NT2/D1 (cell line): ENCODE measurements around the gene MKLN1.
A peak's percentile ranks its signal among the peaks of the same experiment; 100 is the strongest.

Experiments
- DNase-seq: peaks from one replicate; pipeline ENCODE4 v3.0.0-alpha.2; 2011; ENCODE audit warnings: low read depth, low spot score
- H3K27me3 ChIP-seq: 2 replicates; pipeline ENCODE4 v1.6.0; 2011; ENCODE audit warnings: mild to moderate bottlenecking; ENCODE audit not compliant: insufficient read length, insufficient read depth
- H3K36me3 ChIP-seq: 2 replicates; pipeline ENCODE4 v1.6.1; 2011; ENCODE audit warnings: mild to moderate bottlenecking, low read length, mixed read lengths; ENCODE audit not compliant: insufficient read depth, insufficient read length
- H3K4me1 ChIP-seq: 2 replicates; pipeline ENCODE4 v1.5.1; 2011; ENCODE audit not compliant: insufficient read depth, insufficient read length
- H3K4me3 ChIP-seq: 2 replicates; pipeline ENCODE4 v1.5.1; 2011; ENCODE audit warnings: low read depth; ENCODE audit not compliant: insufficient read length
- H3K9ac ChIP-seq: 2 replicates; pipeline ENCODE4 v1.6.0; 2011; ENCODE audit warnings: low read depth; ENCODE audit not compliant: insufficient read length
- H3K9me3 ChIP-seq: 2 replicates; pipeline ENCODE4 v1.5.1; 2011; ENCODE audit warnings: mild to moderate bottlenecking, low read length; ENCODE audit not compliant: insufficient read depth
- SUZ12 ChIP-seq: IDR thresholded peaks from 2 replicates; pipeline ENCODE4 v1.6.1; 2011; ENCODE audit not compliant: insufficient read length, insufficient read depth; ENCODE audit errors: extremely low read depth
- YY1 ChIP-seq: IDR thresholded peaks from 2 replicates; pipeline ENCODE4 v1.6.1; 2011; ENCODE audit not compliant: insufficient read length, insufficient read depth
- ZNF274 ChIP-seq: IDR thresholded peaks from 2 replicates; pipeline ENCODE4 v1.6.1; 2011; ENCODE audit warnings: mild to moderate bottlenecking, low read depth, low read length

Gene MKLN1

DNA sequence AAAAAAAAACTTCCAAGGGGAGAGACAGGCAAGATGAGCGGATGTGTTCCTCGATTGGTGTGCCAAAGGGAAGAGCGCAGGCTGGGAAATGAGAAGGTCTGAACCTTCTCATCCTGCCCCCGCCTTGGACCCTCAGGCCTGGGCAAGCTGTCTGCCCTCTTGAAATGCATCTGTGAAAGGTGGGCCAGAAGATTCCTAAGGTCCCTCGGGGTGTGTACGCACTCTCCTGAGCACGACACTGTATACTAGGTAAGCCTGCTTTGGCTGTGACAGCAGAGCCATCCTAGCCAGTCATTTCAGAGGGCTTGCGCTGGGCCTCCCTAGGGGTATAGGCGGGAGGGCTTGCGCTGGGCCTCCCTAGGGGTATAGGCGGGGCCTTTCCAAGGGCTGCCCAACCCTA, 201.9 kb downstream of the MKLN1 start:
- Histone ChIP-seq H3K36me3 (peaks cover 40% of the 10 kb centered on the region), H3K27me3 (no peaks in the 10 kb centered on the region), H3K9ac (no peak overlapping the region), H3K4me3 (no peak overlapping the region), H3K4me1 (peaks cover 17% of the 10 kb centered on the region), H3K9me3 (no peaks in the 10 kb centered on the region)
- DNase-seq, result no peak
- TF ChIP-seq ZNF274 (no peak), SUZ12 (no peak), YY1 (no peak)

DNA sequence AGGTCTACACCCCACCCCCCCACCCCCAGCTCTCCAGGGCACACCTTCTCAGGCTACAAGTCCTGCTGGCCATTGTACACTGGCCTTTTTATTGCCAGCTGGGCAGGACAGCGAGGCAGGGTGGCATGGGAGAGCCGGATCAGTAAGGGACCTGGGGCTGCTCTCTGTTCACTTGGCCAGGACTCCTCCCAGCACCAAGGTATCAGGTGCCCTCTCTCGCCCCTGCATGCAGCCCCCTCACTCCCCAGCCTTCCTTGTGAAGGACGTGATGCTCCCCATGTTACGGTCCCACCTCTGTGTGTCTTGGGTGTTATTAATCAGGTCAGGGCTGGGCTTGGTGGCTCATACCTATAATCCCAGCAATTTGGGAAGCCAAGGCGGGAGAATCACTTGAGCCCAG, 202.5 kb downstream of the MKLN1 start:
- Histone ChIP-seq H3K36me3 (peaks cover 42% of the 10 kb centered on the region), H3K4me1 (peaks cover 17% of the 10 kb centered on the region), H3K4me3 (no peak overlapping the region), H3K9ac (no peak overlapping the region), H3K27me3 (no peaks in the 10 kb centered on the region), H3K9me3 (no peaks in the 10 kb centered on the region)
- no peak for DNase-seq
- TF ChIP-seq SUZ12, result no peak
- no peak for TF ChIP-seq ZNF274
- no peak for TF ChIP-seq YY1

DNA sequence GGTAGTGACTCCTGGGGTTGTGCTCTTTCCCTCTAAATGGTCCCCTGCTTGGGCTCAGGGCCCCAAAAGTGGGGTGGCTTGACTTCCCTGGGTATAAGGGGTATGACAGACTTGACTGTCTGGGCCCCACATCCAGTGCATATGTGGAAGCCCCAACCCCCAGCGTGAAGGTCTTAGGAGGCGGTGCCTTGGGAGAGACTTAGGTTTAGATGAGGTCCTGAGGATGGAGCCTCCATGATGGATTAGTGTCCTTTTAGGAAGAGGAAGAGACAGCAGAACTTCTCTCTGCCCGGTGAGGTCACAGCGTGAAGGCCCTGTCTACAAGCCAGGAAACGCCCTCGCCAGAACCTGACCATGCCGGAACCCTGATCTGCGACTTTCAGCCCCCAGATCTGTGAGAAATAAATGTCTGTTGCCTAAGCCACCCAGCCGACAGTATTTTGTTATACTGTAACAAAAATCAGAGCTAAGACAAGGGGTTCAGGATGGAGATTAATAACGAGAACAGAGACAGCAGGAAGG, 205.0 kb downstream of the MKLN1 start:
- Histone ChIP-seq H3K36me3 (peaks cover 61% of the 10 kb centered on the region), H3K4me1 (peaks cover 17% of the 10 kb centered on the region), H3K9ac (no peak overlapping the region), H3K9me3 (no peaks in the 10 kb centered on the region), H3K27me3 (no peaks in the 10 kb centered on the region), H3K4me3 (no peak overlapping the region)
- DNase-seq, result no peak
- TF ChIP-seq ZNF274 (no peak), YY1 (no peak), SUZ12 (no peak)

DNA sequence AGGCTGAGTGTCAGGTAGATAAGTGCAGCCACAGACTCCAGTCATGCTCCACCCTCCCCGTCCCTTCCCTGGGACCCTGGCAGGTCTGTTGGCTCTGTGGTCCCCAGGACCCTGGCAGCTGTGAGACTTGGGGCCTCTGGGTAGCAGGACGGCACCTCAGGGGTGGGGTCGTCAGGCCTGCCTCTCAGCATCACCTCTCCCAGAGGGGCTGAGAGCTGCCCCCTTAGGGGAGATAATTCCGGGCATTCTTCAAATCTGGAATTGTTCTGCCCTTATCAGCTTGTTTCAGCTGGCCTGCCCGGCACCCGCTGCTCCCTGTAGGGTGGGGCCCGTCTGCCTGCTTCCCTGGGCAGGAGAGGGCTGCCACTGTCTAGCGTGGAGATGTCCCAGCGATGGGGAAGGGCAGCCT, 205.5 kb downstream of the MKLN1 start:
- H3K9me3 ChIP-seq, result no peaks in the 10 kb centered on the region
- H3K27me3 ChIP-seq, result no peaks in the 10 kb centered on the region
- no peak for DNase-seq
- peaks cover 22% of the 10 kb centered on the region for H3K4me1 ChIP-seq
- peaks cover 67% of the 10 kb centered on the region for H3K36me3 ChIP-seq
- H3K4me3 ChIP-seq, result no peak overlapping the region
- peak overlapping the region; percentile 36 for H3K9ac ChIP-seq
- TF ChIP-seq YY1 (no peak), ZNF274 (no peak), SUZ12 (no peak)

DNA sequence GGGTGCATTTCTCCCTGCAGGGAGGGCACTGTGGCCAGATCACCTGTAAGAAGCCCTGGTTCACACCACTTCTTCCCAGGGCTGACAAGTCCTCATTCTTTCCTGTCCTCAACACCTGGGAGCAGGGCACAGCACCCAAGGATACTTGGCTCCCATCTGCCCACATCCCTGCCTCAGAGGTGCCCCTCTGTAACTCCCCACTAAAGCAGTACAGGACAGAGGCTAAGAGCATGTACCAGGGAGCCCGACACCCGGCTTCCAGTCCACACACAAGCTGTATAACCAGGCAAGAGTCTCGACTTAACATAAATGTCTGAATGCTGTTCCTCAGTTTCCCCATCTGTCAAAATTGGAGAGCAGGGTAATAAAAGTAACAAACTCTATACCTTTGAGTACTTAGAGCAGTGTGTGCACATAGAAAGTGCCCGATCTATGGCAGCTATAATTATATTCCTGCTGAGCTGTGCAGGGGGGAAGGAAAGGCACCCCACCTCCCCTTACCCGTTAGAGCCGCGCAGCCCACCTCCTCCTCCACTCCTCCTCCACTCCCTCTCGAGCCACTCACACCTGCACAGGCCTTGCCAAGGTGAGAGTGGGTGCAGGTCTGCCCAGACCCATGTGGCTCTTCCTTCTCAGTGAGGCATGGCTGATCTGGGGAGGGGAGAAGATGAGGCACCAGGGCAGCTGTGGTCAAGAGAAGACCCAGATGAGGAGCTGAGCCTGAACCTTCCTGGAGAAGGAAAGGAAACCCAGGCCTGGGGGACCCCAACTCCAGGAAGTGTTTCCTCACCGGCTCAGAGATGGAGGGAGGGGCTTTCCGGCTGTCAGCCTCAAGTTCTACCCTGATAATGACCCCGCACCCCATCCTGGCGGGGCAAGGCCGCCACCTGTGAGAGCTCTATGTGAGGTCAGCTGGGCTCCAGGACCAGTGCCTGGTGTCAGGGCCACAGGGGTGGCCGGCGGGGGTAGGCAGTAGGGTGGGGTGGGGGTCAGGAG, 206.2 kb downstream of the MKLN1 start:
- H3K4me3 ChIP-seq, result no peak overlapping the region
- peaks cover 29% of the 10 kb centered on the region for H3K4me1 ChIP-seq
- H3K27me3 ChIP-seq, result no peaks in the 10 kb centered on the region
- no peaks in the 10 kb centered on the region for H3K9me3 ChIP-seq
- no peak for TF ChIP-seq YY1
- TF ChIP-seq ZNF274, result no peak
- TF ChIP-seq SUZ12, result no peak
- H3K9ac ChIP-seq, result peak overlapping the region; percentile 36
- DNase-seq, result no peak
- H3K36me3 ChIP-seq, result peaks cover 68% of the 10 kb centered on the region

DNA sequence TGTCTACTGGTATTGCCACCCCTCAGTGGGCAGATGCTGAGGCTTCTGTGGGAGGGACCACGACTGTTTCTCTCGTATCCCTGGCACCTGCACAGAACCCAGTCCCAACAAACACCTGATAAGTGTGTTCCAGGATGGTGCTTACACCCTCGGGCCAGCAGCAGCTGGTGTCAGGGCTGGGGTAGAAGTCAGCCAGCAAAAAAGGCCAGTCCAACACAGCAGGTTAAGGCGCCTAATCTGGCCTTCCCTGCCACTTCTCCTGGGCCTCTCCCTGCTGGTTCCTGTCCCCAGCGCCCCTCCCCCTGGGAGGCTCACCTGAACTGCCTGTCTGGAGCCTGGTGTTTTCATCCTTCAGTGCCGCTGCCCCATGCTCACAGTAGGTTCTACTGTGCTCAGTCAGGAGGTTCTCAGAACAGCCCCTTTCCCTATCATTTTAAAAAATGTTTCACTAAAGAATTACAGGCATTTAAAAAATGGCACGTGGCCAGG, 208.7 kb downstream of the MKLN1 start:
- no peaks in the 10 kb centered on the region for H3K27me3 ChIP-seq
- no peaks in the 10 kb centered on the region for H3K9me3 ChIP-seq
- no peak for DNase-seq
- peaks cover 71% of the 10 kb centered on the region for H3K36me3 ChIP-seq
- H3K4me1 ChIP-seq, result peaks cover 31% of the 10 kb centered on the region
- no peak overlapping the region for H3K9ac ChIP-seq
- no peak overlapping the region for H3K4me3 ChIP-seq
- TF ChIP-seq YY1 (no peak), SUZ12 (no peak), ZNF274 (no peak)

DNA sequence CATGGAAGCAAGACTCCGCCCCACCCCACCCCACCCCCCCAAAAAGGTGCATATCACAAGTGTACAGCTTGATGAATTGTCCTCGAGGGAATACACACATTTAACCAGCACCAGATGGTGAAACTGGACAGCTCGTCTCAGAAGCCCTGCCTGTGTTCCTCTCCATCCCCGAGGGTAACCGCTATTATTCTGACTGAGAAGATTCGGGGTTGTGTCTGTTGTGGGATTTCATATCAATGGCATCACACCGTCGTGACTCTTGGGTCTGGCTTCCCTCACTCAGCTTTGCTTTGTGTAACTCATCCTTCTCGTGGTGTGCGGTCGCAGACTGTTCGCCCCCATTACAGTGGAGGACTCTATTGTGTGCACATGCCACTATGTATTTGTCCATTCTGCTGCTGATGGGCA, 209.9 kb downstream of the MKLN1 start:
- Histone ChIP-seq H3K9ac (no peak overlapping the region), H3K27me3 (no peaks in the 10 kb centered on the region), H3K9me3 (no peaks in the 10 kb centered on the region), H3K36me3 (peaks cover 75% of the 10 kb centered on the region), H3K4me1 (peaks cover 32% of the 10 kb centered on the region), H3K4me3 (no peak overlapping the region)
- no peak for DNase-seq
- TF ChIP-seq YY1 (no peak), ZNF274 (no peak), SUZ12 (no peak)
